GM18502 (cell line): ENCODE data around the gene HIVEP3.

Source experiments
- ATAC-seq: cut with Tn5 transposase; IDR thresholded peaks from one replicate; pipeline ENCODE4 v1.9.1; 2021; ENCODE audit warnings: mild to moderate bottlenecking; ENCODE audit not compliant: unreplicated experiment, poor library complexity

The HIVEP3 gene

DNA sequence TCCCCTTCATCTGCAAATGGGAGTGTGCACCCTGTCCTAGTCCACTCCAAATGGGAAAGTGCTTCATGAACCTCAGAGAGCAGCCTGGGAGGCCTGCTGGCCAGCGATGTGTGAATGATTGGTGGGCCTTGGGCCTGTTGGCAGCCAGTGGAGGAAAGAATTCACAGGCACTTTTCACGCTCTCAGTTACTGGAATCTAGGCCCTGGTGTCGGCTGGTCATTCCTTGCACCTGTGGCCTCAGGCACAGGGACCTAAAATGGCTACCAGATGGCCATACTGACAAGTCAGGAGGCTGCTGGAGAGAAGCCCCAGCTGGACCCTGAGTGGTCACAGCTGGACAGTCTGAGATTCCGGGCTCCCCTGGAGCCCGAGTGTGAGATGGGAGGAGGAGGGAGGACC lies 415.8 kb downstream of the HIVEP3 start:
- ATAC-seq = no peak

DNA sequence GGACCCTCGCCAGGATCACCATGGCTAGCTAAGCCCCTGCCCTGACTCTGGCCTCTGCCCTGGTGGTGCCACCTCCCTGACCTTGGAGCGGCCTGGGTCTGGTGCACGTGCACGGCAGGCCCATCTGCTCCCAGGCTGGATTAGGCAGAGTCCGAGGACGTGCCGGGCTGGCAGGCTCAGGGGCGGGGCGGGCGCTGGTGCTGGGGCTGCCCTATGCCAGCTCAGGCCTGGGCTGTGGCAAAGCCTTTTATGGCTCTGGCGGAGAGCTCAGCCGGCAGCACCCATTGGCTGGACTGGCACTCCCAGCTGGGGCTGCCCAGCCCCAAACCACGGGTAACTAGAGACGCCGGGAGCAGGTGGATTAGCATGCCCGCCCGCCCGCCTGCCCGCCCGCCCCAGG lies 417.1 kb downstream of the HIVEP3 start:
- no peak for ATAC-seq

DNA sequence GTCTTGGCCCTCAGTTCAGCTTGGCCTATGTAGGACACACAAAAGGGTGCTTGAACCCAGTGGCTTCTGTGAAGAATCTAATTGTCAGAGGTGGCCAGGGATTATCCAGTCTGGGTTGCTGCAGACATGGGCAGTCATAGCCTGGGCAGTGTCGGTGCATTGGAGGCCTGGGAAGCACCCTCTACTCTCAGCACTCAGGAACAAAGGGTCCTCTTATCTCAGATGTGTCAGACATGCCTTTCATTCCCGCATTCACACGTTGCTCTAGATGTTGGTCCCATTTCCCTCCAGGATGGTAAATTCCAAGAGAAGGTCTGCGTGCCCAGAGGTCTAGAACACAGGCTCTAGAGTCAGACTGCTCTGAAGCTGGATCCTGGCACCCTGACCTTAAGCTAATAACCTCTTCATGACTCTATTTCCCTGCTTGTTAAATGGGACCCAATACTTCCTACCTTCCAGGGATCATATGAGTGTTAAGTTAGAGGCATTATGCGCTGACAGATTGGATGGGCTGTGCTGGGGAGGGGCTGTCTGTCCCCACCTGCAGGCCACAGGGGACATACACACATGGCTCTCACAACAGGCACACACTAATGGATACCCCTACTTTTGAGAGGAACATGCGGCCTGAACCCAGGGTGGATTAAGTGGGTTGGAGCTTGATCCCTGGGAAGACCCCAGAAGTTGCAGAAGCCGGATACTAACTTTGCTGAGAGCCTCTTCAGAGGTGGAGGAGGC lies 417.8 kb downstream of the HIVEP3 start:
- no peak for ATAC-seq

DNA sequence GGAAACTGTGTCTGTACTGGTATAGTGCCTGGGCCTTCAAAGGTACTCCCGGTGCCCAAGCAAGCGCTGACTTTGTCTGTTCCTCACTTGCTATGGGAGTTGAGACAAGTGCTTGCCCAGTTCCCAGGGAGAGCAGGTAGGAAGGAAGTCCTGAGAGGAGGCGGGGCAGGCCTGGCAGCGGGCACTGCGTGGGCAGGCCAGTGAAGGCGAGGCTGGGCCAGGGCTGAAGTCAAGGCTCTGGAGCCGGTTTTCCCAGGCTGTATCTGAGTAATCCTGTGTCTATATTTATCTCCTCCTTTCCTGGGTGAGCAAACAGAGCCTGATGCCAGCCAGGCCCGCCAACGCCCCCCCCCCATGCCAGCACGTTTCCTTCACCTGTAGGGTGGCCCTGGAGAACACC lies 418.3 kb downstream of the HIVEP3 start:
- ATAC-seq = no peak

DNA sequence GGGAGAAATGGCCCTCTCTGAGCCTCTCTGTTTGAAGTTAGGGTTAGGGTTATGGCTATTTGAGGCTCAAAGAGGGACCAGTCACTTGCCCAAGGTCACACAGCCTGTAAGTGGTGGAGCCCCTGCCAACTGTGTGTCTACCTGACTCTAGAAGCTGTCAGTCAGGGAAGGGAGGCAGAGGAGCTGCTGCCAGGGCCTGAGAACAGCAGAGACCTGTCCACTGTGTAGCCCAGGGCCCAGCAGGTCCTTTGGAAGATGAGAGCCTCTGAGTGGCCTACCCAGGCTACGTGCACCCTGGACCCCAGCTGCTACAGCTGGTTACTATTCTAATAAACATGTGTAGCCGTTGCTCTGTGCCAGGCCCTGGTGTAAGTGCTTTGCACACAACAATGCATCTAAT lies 419.1 kb downstream of the HIVEP3 start:
- ATAC-seq = no peak

DNA sequence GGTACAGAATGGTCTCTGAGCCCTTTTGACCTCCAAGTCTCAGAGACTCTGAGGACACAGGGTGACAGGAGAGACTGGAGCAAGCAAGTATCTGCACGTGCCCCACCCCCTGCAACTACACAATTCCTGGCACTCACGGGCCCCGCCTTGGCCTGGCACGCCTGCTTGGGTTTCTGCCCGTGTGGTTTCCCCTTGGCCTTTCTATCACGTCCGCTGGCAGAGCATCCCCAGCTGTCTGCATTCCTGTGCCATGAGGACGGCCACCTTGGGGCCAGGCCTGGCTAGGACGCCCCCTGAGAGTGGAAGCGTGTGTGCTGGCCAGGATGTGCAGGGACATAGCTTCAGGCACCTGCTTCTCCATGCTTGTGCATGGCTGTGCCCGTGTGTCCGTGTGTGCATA lies 419.9 kb downstream of the HIVEP3 start:
- no peak for ATAC-seq

DNA sequence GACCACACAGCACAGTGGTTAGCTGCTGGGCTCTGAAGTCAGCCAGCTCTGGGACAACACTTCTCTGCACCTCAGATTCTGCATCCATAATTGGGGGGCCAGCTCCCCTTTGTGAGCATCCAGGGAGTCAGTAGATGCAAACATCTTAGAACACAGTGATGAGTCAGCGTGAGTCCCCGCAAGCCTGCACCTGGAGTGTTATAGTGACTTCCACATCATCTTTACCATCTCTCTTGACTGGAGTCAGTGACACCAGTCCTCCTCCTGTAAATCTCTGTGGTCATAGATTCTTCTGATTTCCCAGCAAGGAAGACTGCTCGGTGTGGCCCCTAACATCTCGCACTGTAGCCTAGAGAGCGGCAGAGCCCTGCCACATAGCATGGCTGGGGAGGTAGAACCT lies 420.3 kb downstream of the HIVEP3 start:
- ATAC-seq = no peak

DNA sequence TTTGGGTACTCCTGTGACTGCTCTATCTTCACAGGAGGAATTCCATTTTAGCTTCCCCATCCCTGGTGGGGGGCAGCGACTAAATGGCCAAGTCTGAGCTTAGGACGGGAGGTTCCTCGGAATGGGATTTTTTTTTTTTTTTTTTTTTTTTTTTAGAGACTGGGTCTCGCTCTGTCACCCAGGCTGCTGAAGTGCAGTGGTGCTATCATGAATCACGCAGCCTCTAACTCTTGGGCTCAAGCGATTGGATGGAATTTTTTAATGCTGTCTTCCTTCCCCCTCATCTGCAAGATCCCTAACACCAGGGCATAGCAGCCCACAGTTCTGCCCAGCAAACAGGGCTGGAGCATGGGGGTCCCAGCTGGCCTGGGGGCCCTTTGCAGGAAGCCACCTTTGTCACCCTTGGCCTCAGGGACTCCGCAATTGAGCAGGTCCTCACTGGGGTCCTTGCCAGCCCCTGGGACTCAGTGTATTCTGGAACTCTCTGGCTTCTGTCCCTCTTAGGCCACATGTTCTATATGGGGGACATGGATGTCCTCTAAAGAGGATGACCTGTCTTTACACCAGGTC lies 421.2 kb downstream of the HIVEP3 start:
- no peak for ATAC-seq

DNA sequence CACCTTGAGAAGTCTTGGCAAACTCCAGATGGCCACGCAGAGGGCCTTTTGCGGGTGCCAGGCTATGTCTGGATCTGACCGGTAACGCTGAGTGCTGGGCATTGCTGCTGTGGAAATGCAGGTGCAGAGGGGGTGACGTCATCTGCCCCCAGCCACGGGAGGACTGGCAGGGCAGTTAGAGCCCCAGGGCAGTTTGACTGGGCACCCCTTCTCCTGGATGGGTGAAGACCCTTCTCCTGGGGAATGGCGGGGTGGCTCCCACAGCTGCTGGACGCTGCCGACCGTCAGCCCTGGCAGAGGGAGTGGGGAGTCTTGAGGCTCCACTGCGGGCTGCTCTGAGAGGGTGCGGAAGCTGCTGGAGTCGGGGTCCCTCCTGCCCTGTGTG lies 421.7 kb downstream of the HIVEP3 start:
- no peak for ATAC-seq

DNA sequence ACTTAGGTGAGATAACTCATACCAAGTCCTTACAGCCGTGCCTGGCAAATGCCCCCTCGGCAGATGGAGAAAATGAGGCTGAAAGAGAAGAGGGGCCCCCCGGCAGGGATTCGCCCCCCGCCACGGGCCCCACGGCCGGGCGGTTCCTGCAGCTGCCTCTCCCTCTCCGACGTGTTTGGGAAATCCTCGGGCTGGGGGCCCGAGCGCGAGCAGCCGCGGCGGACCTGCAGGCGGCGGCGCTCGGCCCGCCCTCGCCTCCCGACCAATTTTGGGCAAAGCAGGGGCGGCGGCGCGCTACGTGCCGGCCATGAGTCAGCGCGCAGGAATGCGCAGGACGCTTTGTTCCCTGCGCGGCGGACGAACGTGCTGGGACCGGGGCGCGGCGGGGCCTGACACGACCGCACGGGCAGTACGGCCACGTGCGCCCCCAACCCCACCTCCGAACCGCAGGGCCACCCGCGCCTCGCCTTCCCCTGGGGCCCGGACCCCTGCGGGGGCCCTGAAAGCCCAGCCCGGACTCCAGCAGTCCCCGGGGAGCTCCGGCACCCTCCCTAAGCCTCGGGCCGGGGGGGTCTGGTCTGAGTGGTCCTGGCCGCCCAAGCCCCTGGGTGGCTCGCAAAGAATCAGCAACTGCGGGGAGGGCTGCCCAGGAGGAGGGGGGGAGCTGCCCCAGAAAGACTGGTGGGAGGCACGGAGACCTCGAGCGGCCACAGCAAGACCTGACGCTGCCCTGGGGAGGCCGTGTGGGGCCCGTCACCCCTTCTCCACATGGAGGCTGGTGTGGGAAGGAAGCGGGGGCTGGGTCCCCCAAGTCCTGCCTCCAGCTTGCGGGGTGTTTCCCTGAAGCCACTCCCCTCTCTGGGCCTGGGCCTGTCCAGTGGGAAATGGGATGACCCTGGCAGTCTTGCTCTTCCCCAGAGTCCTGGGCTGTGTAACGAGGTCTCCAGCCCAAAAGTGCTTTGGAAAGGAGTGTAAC lies 422.4 kb downstream of the HIVEP3 start:
- peak; percentile 50 for ATAC-seq

DNA sequence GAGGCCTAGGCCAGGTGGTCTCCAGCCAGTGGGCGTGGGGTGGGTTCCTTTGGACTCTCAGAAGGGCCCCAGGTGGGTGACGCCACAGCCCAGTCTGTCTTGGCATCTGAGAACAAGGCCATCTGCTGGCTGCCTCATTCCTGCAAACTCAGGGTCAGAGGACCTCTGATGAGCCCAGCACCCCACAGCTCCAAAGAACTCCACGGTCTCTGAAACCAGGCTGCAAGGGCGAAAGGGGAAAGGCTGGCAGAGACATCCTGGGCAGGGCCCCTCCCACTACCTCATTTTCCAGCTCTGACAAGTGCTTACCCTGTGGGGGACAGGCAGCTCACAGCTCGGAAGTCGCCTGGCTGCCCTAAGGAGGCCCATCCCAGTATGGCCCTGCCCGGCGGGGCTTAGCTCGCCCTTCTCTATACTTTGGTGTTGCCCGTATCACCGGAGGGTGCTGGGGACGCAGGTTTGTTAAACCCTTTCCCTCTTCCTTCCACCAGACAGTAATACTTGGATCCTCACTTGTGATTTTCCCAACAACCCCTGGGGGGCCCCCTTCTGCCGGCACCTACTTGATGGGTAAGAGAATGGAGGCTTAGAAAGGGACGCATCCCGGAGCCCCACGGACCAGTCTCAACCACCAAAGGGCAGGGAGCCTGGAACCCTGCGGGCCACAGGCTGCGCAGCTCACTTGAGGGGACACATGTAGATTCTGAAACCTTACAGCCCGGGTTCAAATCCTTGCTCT lies 423.3 kb downstream of the HIVEP3 start:
- no peak for ATAC-seq

DNA sequence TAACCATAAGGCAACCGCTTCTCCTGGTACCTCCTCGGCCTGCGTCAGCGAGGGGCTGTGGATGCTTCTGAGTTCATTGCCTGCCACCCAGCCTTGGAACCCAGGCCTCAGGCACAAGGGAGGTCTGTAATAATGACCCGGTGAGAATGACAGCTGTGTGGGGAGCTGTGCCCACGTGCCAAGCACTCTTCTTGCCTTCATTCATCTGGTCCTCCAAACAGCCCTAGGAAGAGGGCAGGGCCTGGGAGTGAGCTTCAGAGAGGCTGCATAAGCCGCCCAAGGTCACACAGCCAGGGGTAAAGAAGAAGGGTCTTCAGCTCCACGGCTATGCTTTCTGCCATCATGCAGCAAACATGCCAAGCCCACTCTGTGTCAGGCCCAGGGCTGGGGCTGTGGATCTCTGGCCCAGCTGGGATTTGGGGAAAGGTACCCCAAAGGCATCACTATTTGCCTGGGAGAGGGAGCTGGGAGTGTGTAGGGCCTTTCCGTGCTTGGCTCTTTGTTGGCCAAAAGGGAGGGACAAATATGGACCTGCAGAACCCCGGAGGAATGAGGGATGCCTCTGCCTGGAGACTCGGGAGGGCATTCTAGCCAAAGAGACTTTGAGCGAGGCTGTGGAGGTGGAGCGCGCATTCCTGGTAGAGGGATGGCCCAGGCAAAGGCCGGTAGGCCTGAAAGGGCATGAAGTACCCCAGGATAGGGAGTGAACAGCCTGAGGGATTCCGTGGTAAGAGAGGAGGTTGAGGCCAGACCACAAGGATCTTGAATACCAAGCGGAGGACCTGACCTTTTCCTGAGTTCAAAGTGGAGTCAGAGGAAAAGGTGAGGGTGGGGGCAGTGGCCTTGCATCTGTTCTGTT lies 424.1 kb downstream of the HIVEP3 start:
- ATAC-seq = no peak

DNA sequence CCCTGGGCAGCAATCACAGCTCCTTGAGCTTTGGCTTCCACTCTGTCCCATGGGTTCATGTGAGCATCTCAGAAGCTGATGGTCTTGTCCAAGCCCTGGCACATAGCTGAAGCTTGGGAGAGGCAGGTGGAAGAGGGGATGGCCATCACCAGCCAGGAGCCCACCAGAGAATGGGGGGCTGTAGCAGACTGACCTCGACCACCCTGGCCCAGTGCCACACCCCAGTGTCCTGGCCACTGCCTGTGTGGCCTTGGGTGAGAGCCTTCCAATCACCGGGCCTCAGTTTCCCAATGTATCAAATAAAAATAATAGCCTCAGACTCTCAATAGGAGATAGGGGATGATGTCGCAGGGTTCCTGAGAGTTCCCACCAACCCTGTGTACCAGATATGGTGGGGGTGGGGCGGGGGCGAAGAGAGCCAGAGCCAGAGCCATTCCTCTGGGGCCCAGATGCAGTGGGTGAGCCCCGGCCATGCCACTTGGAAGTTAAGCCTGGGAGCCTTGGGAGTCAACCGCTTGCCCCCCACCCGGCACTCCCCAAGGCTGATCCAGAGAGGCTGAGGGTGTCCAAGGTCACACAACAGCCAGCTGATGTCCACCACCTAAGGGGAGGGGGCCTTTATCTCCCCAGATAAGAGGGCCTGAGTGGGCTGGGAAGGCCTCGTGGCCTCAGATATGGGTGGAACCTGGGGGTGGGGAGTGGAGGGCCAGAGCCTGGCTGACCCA lies 424.9 kb downstream of the HIVEP3 start:
- no peak for ATAC-seq

DNA sequence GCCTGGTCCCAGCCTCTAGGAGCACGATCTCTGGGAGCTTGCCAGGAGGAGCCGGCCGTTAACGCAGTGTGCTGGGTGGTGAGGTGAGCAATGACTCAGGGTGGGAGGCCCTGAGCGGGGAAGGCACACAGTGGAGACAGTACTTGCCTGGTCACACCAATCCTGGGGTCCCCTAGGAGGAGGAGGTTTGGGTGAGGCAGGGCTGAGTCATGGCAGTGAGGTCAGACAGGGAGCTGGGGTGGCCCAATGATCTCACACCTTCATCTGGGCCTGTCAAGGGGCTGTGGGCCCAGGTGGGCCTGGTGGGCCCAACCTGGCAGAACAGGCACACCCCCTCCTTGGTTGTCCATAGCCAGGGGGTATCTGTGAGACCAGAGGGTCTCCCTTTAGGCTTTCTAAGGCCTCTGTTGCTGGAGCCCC lies 425.6 kb downstream of the HIVEP3 start:
- ATAC-seq = no peak

DNA sequence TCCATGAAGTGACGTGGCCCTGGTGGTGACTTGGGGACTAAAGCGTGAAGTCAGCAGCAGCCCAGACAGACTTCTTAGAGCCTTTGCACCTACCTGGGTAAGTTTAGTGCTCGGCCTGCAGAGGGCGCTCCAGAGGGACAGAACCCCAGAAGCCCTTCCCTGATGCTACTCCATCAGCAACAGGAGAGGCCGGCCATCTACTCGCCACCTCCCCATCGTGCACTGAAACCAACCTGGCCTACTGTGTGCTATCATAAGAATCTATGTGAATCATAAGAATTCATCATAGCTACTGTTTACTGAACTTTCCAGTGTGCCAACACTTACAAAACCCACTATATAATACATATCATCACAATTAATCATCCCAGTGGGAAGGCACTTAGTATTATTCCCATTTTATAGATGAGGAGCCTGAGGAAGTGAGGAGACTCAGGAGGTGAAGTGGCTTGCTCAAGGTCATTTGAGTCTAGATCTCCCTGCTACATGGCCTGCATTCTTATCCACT lies 426.3 kb downstream of the HIVEP3 start:
- ATAC-seq = no peak

DNA sequence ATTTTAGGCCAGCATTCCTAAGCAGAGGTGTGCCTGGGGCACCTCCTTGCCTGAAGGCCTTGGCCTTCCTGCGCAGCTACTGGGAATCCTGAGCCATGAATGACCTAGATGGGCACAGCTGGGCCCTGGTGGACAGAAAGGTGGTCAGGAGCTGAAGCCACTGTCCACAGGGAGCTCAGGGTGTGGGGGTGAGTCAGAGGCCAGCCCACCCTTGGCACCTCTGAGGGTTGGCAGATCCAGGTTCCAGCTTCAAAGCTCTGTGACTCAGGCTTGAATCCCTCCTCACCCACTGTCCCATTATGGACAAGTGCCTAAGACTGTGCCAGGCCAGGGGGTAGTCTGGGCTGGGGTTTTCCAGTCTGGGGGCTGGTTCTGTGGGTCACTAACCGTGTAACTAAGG lies 427.8 kb downstream of the HIVEP3 start:
- no peak for ATAC-seq

DNA sequence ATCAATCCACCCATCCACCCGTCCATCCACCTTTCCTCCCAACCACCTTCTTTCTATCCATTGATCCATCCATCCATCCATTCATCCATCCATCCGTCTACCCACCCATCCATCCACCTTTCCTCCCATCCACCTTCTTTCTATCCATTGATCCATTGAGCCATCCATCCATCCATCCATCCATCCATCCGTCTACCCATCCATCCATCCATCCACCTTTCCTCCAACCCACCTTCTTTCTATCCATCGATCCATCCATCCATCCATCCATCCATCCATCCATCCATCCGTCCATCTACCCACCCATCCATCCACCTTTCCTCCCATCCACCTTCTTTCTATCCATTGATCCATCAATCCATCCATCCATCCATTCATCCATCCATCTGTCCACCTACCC lies 429.2 kb downstream of the HIVEP3 start:
- ATAC-seq = no peak

DNA sequence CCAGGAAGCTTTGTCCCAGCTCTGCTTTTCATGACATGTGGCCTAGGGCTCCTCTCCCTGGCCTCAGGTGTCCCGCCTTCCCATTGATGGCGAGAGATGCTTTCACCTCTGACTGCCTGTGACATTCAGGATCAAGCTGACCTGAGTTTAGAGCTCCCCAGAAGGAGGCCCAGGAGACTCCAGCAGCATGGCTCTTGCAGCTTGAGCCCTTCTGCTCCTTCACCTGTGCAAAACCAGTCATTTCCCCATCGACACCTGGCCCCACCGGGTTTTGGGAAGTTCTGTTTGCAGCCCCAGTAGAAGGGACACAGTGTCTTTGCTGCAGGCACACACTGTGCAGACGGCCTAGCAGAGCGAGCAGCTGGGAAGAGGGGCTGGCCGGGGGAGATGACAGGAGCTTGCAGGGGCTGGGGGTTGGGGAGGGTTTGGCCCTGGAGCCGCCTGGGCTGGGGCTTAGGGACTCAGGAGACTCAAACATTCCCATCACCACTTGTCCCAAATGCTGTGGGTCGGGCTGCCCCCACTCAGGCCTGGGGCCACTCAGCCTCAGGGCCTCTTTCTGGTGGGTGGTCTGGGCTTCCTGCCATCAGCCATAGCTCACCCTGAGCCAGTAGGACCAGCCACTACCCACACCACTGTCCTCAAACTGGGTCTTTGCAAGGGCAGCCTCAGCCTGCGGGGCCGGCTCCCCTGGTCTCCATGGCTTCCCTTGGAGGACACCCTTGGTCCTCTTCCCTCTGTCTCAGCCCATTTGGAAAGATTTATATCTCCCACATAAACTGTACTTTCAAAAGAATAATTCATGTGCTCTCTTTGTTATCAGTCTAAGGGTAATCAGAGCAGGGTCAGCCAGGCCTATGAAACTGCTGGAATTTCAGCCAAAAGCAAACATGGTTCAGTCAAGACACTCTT lies 430.4 kb downstream of the HIVEP3 start:
- ATAC-seq = no peak
